ENCODE measurements around the gene TMEM100. TPM values are rescaled to one million over a fixed set of nuclear protein-coding genes. Genes with fewer than 3 reads are reported as not detected.

The TMEM100 gene
- total and polyA plus RNA-seq, 2 donors (not counting 3 experiments of a cell fraction or from before 2014, with no cell fraction given) = not detected

DNA sequence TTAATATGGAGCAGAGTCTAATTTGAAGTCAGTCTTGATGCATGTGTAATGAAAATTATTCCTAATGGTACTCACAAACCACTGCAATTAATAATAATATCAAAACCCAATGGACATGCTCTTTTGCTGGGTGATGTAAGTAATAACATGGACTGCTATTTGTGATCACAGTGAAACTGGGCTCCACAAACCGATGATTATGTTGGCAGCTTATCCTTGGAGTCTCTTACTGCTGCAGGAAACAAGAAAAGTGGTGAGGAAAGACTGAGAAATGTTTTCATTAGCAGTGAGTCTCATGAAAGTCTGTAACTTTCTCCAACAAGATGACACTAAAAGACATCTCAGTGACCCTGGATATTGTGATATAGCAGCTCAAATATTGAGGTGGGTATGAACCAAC lies 45.2 kb downstream of the TMEM100 start:
- no peak overlapping the region for H3K4me3 ChIP-seq (replicated peaks in 1 of 3; ENCODE audit: insufficient read depth in 1 of 3, low read depth in 1 of 3, low read length in 3 of 3)
- CTCF ChIA-PET = interaction anchor here (1.7 kb wide), 1 partner anchor 40 kb away, joined by 3 read pairs; no protein-coding TSS in a partner anchor
- TF ChIP-seq FOS (IDR thresholded peaks at IDR 0.05; ENCODE audit: borderline replicate concordance, insufficient read depth, low read length) = no peak
- TF ChIP-seq, protein P1, sequence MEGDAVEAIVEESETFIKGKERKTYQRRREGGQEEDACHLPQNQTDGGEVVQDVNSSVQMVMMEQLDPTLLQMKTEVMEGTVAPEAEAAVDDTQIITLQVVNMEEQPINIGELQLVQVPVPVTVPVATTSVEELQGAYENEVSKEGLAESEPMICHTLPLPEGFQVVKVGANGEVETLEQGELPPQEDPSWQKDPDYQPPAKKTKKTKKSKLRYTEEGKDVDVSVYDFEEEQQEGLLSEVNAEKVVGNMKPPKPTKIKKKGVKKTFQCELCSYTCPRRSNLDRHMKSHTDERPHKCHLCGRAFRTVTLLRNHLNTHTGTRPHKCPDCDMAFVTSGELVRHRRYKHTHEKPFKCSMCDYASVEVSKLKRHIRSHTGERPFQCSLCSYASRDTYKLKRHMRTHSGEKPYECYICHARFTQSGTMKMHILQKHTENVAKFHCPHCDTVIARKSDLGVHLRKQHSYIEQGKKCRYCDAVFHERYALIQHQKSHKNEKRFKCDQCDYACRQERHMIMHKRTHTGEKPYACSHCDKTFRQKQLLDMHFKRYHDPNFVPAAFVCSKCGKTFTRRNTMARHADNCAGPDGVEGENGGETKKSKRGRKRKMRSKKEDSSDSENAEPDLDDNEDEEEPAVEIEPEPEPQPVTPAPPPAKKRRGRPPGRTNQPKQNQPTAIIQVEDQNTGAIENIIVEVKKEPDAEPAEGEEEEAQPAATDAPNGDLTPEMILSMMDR (IDR thresholded peaks at IDR 0.05; ENCODE audit: extremely low read depth in 1 of 2, insufficient read depth in 1 of 2, low read depth in 1 of 2, low read length in 2 of 2) = no peak
- TF ChIP-seq POLR2A (IDR thresholded peaks at IDR 0.05; ENCODE audit: low read depth, low read length) = no peak
- TF ChIP-seq POLR2AphosphoS5 (IDR thresholded peaks at IDR 0.05; ENCODE audit: insufficient read depth, low read depth, low read length) = no peak
- TF ChIP-seq, protein P2, sequence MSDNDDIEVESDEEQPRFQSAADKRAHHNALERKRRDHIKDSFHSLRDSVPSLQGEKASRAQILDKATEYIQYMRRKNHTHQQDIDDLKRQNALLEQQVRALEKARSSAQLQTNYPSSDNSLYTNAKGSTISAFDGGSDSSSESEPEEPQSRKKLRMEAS (IDR thresholded peaks at IDR 0.05; ENCODE audit: insufficient read depth, insufficient read length) = no peak
- TF ChIP-seq EZH2 (IDR thresholded peaks at IDR 0.05; ENCODE audit: borderline replicate concordance, low read depth, low read length, severe bottlenecking) = no peak
- no peak for TF ChIP-seq MYC (IDR thresholded peaks at IDR 0.05; ENCODE audit: low read depth, low read length)
- no peak for TF ChIP-seq JUN (IDR thresholded peaks at IDR 0.05; ENCODE audit: borderline replicate concordance, insufficient read depth, insufficient read length, low read depth)
- TF ChIP-seq GATA2 (IDR thresholded peaks at IDR 0.05; ENCODE audit: insufficient read depth, insufficient read length, low read depth, low read length) = no peak
- FAIRE-seq = no peak
- no peaks in the 10 kb centered on the region for H3K9me1 ChIP-seq (replicated peaks; ENCODE audit: control insufficient read depth, extremely low read depth, insufficient read depth, low read length)
- BruUV-seq (replicated peaks) = no TSS peak
- no peaks in the 10 kb centered on the region for H3K4me1 ChIP-seq (ENCODE audit: control insufficient read depth, extremely low read depth, insufficient read depth, low read length)
- dilution Hi-C loops (cut with MboI; ENCODE audit: extremely low pct_ligation_motif_present, low sequenced_read_pairs) = no loop called here
- no peaks in the 10 kb centered on the region for H3K36me3 ChIP-seq (ENCODE audit: control insufficient read depth in 2 of 2, extremely low read depth in 1 of 2, insufficient read depth in 2 of 2, low read length in 2 of 2)
- H3K27me3 ChIP-seq (ENCODE audit: control insufficient read depth in 2 of 2, insufficient read depth in 2 of 2, low read length in 2 of 2) = peaks cover 2 to 3% of the 10 kb centered on the region in 2 experiments
- intact Hi-C loops (cut with micrococcal nuclease) = no loop called here
- H3K4me2 ChIP-seq (ENCODE audit: insufficient read depth, low read length) = no peak overlapping the region
- no peaks in the 10 kb centered on the region for H3K79me2 ChIP-seq (ENCODE audit: control insufficient read depth, insufficient read depth, low read length)
- H4K20me1 ChIP-seq (replicated peaks; ENCODE audit: control insufficient read depth, extremely low read depth, insufficient read depth, low read length) = no peaks in the 10 kb centered on the region
- H3K9ac ChIP-seq (replicated peaks; ENCODE audit: extremely low read depth, insufficient read depth, low read length) = no peak overlapping the region
- H3K9me3 ChIP-seq (replicated peaks; ENCODE audit: control insufficient read depth, insufficient read depth, low read length) = no peaks in the 10 kb centered on the region
- H3K27ac ChIP-seq (ENCODE audit: insufficient read depth, low read depth, low read length) = no peak overlapping the region
- no peak overlapping the region for H2AFZ ChIP-seq (ENCODE audit: low read depth, low read length)
- POLR2A ChIA-PET = no interaction called here
- no peak for DNase-seq (ENCODE audit: low read depth, low spot score)

Measured in endothelial cell of umbilical vein (primary cell).